K562 (cell line): ENCODE measurements around the gene RHOV. TPM values are rescaled to one million over a fixed set of nuclear protein-coding genes. Genes with fewer than 3 reads are reported as not detected.

Experiments used
- GATA2 ChIP-seq: sonication (generic); formaldehyde crosslinking; IDR thresholded peaks from 2 replicates; pipeline ENCODE4 v1.4.0; 2020; ENCODE audit warnings: mild to moderate bottlenecking, missing genetic modification reagents
- MAFF ChIP-seq: IDR thresholded peaks from 2 replicates; pipeline ENCODE4 v1.6.1; 2012; ENCODE audit warnings: low read length, improper control_type of control experiment
- MAFK ChIP-seq: IDR thresholded peaks from 2 replicates; pipeline ENCODE4 v1.6.1; 2011; ENCODE audit warnings: low read length, improper control_type of control experiment
- NR4A1 ChIP-seq, 2 experiments: fragments of 250-450 bp in 1 of 2; fragments of 450-650 bp in 1 of 2; sonication (Bioruptor Pico) in 1 of 2; IDR thresholded peaks; 2 replicates each; pipeline versions ENCODE4 v1.4.0 to v1.6.1; 2016 to 2020; ENCODE audit warnings: mild to moderate bottlenecking in 2 of 2, missing compliant biosample characterization in 1 of 2, missing genetic modification characterization in 1 of 2, moderate library complexity in 1 of 2
- RBM22 ChIP-seq: fragments of 200-400 bp; formaldehyde crosslinking; IDR thresholded peaks from 2 replicates; pipeline ENCODE4 v1.6.1; 2018; ENCODE audit warnings: low read length, low read depth; ENCODE audit not compliant: poor library complexity, severe bottlenecking
- ZC3H4 ChIP-seq: sonication (generic); formaldehyde crosslinking; IDR thresholded peaks from 2 replicates; pipeline ENCODE4 v1.9.0; 2021; ENCODE audit warnings: missing genetic modification reagents, borderline replicate concordance
- polyA plus RNA-seq, 8 experiments: library from polyadenylated mRNA; depleted of rRNA in 4 of 8; stranded (reverse) in 5 of 8; unstranded in 3 of 8; fragments of >200 nt; fragmentation: Nextera tagmentation in 2 of 8; fragmentation: Illumina TruSeq in 1 of 8; extraction: Ambion mirVana in 2 of 8; extraction: Trizol in 1 of 8; gene quantifications; 2 replicates each; pipeline versions ENCODE4 v1.2.1 to v1.2.3, GENCODE V29; 2011 to 2014; ENCODE audit warnings: inconsistent platforms in 1 of 8, missing spikeins in 1 of 8
- total RNA-seq, 7 experiments: library from RNA; depleted of rRNA in 6 of 7; stranded (reverse); fragments of >200 nt in 6 of 7; fragmentation: Illumina TruSeq in 2 of 7; extraction: Trizol in 2 of 7; gene quantifications; 2 replicates each; pipeline versions ENCODE4 v1.2.1 to v1.2.3, GENCODE V29; 2011 to 2021; ENCODE audit warnings: low replicate concordance in 1 of 7
- TF ChIP-seq, protein P1 (sequence below): sonication (generic); formaldehyde crosslinking; IDR thresholded peaks from 2 replicates; pipeline ENCODE4 v1.5.0; 2020; ENCODE audit warnings: missing genetic modification reagents
- TF ChIP-seq, protein P2 (sequence below): fragments of 250-450 bp; sonication (Bioruptor Pico); IDR thresholded peaks from 2 replicates; pipeline ENCODE4 v1.5.0; 2021
- TF ChIP-seq, protein P3 (sequence below): fragments of 450-650 bp; formaldehyde crosslinking; IDR thresholded peaks from 2 replicates; pipeline ENCODE4 v1.4.0; 2020; ENCODE audit warnings: mild to moderate bottlenecking, mixed read lengths
- TF ChIP-seq, protein P4 (sequence below): fragments of 450-650 bp; IDR thresholded peaks from 2 replicates; pipeline ENCODE4 v1.6.1; 2016; ENCODE audit warnings: low read depth, mild to moderate bottlenecking, moderate library complexity

The RHOV gene
- total and polyA plus RNA-seq, 9 of the 15 experiments (the other 6 are each of a cell fraction or from before 2014, with no cell fraction given), result 0.08 to 2.0 (median 1.1) TPM

DNA sequence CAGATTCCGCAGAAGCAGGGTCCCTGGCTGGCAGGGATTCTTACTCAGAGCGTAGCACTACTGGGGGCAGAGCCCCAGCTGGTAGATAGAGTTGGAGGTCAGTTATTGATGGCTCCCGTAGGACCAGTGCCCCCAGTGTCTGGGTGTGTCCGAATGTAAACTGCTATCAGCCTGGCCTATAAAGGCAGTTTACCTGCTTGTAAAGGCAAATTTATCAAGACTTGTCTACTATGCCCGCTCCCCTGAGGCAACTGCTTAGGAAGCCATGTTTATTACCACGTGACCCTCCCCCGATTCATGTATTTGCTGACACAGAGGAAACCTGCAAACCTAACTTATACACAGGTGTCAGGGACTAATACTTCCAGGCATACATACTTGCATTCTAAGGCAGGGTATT is 44.9 kb downstream of the RHOV start (continued):
- TF ChIP-seq, protein P1, sequence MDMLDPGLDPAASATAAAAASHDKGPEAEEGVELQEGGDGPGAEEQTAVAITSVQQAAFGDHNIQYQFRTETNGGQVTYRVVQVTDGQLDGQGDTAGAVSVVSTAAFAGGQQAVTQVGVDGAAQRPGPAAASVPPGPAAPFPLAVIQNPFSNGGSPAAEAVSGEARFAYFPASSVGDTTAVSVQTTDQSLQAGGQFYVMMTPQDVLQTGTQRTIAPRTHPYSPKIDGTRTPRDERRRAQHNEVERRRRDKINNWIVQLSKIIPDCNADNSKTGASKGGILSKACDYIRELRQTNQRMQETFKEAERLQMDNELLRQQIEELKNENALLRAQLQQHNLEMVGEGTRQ (CRISPR knock-in tag), result peak; percentile 63
- peak; percentile 70 for TF ChIP-seq MAFF
- TF ChIP-seq MAFK, result 0 out of 2 replicates have a peak, but pooled peaks have one; percentile 48
- no peak for TF ChIP-seq GATA2 (CRISPR knock-in tag)
- no peak for TF ChIP-seq ZC3H4
- no peak for TF ChIP-seq RBM22
- TF ChIP-seq, protein P2, sequence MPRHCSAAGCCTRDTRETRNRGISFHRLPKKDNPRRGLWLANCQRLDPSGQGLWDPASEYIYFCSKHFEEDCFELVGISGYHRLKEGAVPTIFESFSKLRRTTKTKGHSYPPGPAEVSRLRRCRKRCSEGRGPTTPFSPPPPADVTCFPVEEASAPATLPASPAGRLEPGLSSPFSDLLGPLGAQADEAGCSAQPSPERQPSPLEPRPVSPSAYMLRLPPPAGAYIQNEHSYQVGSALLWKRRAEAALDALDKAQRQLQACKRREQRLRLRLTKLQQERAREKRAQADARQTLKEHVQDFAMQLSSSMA, result no peak
- TF ChIP-seq, protein P3, sequence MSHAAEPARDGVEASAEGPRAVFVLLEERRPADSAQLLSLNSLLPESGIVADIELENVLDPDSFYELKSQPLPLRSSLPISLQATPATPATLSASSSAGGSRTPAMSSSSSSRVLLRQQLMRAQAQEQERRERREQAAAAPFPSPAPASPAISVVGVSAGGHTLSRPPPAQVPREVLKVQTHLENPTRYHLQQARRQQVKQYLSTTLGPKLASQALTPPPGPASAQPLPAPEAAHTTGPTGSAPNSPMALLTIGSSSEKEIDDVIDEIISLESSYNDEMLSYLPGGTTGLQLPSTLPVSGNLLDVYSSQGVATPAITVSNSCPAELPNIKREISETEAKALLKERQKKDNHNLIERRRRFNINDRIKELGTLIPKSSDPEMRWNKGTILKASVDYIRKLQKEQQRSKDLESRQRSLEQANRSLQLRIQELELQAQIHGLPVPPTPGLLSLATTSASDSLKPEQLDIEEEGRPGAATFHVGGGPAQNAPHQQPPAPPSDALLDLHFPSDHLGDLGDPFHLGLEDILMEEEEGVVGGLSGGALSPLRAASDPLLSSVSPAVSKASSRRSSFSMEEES (CRISPR knock-in tag), result peak; percentile 67
- TF ChIP-seq, protein P4, sequence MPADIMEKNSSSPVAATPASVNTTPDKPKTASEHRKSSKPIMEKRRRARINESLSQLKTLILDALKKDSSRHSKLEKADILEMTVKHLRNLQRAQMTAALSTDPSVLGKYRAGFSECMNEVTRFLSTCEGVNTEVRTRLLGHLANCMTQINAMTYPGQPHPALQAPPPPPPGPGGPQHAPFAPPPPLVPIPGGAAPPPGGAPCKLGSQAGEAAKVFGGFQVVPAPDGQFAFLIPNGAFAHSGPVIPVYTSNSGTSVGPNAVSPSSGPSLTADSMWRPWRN, result no peak
- TF ChIP-seq NR4A1 (CRISPR knock-in tag; IDR thresholded peaks at IDR 0.05), result no peak
- 0 out of 2 replicates have a peak, but pooled peaks have one; percentile 35 for TF ChIP-seq NR4A1 (tag; IDR thresholded peaks at IDR 0.05)
